Measurements from ENCODE around the gene CCDC97.

GRCh38 chr19:41354343-41354953 is 44.5 kb downstream of the CCDC97 start:
- TF ChIP-seq POLR2AphosphoS5 (IDR thresholded peaks at IDR 0.05; ENCODE audit: borderline replicate concordance, low read depth, low read length) (no peak), FOXP2 (optimal IDR thresholded peaks at IDR 0.05; ENCODE audit: control extremely low read depth, extremely low read length, insufficient read depth) (peak; percentile 2)

All from SK-N-MC (cell line).